A549 (cell line): ENCODE results near the gene ARPP21.

Experiments used
- BHLHE40 ChIP-seq: IDR thresholded peaks from 2 replicates; pipeline ENCODE4 v1.6.1; 2012; ENCODE audit warnings: low read depth, low read length, inconsistent platforms
- CEBPB ChIP-seq, 2 experiments: fragments of >200 bp in 1 of 2; sonication (Bioruptor Twin) in 1 of 2; formaldehyde crosslinking in 1 of 2; IDR thresholded peaks; 2 replicates each; pipeline ENCODE4 v1.6.1; 2012 to 2016
- KDM5A ChIP-seq: fragments of 200-600 bp; sonication (generic); IDR thresholded peaks from 2 replicates; pipeline ENCODE4 v1.6.1; 2016; ENCODE audit warnings: antibody characterized with exemption, mild to moderate bottlenecking
- MAFK ChIP-seq: fragments of 450-650 bp; IDR thresholded peaks from 2 replicates; pipeline ENCODE4 v1.6.1; 2014; ENCODE audit not compliant: partially characterized antibody
- POLR2A ChIP-seq: IDR thresholded peaks from 2 replicates; pipeline ENCODE4 v1.6.1; 2012; ENCODE audit warnings: mild to moderate bottlenecking, low read length
- SMC3 ChIP-seq: fragments of >200 bp; sonication (Bioruptor Twin); formaldehyde crosslinking; IDR thresholded peaks from 3 replicates; pipeline ENCODE4 v1.6.1; 2018; ENCODE audit warnings: inconsistent platforms
- TP53 ChIP-seq: fragments of 250-450 bp; sonication (Bioruptor Pico); IDR thresholded peaks from 2 replicates; pipeline ENCODE4 v1.5.0; 2021; ENCODE audit warnings: mild to moderate bottlenecking, moderate library complexity
- ZC3H11A ChIP-seq: fragments of 450-650 bp; IDR thresholded peaks from 2 replicates; pipeline ENCODE4 v1.6.1; 2014; ENCODE audit warnings: antibody characterized with exemption, mild to moderate bottlenecking
- TF ChIP-seq, protein P1 (sequence below): fragments of >200 bp; sonication (Bioruptor Twin); formaldehyde crosslinking; IDR thresholded peaks from 3 replicates; pipeline ENCODE4 v1.5.1; 2016
- TF ChIP-seq, protein P2 (sequence below): fragments of 200-600 bp; sonication (generic); IDR thresholded peaks from 2 replicates; pipeline ENCODE4 v1.6.1; 2016; ENCODE audit warnings: antibody characterized with exemption, mild to moderate bottlenecking, moderate library complexity
- TF ChIP-seq, protein P3 (sequence below): fragments of 250-450 bp; sonication (Bioruptor Pico); IDR thresholded peaks from 2 replicates; pipeline ENCODE4 v1.5.0; 2021; ENCODE audit warnings: mild to moderate bottlenecking, moderate library complexity, borderline replicate concordance

DNA sequence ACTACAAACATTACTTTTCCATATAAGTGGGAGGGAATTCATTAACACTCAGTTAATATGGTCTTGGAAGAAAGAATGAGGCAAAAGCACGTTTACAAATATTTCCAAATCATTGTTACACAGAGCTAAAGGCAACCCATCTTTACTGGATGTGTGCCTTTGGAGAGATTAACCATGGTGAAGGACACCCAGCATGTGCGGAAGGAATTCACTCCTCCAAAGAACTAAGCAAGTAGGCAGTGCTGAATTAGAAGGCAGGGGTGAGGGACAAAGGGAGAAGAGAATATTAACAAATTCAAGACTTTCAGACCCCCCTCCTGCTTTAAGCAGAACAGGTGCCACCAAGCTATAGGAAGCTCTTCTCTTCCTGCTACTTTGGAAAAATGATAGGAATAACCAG lies 10.1 kb downstream of the ARPP21 start:
- TF ChIP-seq ZC3H11A (no peak), SMC3 (no peak), KDM5A (no peak), TP53 (CRISPR knock-in tag) (no peak), CEBPB (IDR thresholded peaks at IDR 0.05) (no peak), POLR2A (no peak), MAFK (no peak), BHLHE40 (no peak)
- TF ChIP-seq, protein P1, sequence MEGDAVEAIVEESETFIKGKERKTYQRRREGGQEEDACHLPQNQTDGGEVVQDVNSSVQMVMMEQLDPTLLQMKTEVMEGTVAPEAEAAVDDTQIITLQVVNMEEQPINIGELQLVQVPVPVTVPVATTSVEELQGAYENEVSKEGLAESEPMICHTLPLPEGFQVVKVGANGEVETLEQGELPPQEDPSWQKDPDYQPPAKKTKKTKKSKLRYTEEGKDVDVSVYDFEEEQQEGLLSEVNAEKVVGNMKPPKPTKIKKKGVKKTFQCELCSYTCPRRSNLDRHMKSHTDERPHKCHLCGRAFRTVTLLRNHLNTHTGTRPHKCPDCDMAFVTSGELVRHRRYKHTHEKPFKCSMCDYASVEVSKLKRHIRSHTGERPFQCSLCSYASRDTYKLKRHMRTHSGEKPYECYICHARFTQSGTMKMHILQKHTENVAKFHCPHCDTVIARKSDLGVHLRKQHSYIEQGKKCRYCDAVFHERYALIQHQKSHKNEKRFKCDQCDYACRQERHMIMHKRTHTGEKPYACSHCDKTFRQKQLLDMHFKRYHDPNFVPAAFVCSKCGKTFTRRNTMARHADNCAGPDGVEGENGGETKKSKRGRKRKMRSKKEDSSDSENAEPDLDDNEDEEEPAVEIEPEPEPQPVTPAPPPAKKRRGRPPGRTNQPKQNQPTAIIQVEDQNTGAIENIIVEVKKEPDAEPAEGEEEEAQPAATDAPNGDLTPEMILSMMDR, result no peak
- TF ChIP-seq, protein P2, sequence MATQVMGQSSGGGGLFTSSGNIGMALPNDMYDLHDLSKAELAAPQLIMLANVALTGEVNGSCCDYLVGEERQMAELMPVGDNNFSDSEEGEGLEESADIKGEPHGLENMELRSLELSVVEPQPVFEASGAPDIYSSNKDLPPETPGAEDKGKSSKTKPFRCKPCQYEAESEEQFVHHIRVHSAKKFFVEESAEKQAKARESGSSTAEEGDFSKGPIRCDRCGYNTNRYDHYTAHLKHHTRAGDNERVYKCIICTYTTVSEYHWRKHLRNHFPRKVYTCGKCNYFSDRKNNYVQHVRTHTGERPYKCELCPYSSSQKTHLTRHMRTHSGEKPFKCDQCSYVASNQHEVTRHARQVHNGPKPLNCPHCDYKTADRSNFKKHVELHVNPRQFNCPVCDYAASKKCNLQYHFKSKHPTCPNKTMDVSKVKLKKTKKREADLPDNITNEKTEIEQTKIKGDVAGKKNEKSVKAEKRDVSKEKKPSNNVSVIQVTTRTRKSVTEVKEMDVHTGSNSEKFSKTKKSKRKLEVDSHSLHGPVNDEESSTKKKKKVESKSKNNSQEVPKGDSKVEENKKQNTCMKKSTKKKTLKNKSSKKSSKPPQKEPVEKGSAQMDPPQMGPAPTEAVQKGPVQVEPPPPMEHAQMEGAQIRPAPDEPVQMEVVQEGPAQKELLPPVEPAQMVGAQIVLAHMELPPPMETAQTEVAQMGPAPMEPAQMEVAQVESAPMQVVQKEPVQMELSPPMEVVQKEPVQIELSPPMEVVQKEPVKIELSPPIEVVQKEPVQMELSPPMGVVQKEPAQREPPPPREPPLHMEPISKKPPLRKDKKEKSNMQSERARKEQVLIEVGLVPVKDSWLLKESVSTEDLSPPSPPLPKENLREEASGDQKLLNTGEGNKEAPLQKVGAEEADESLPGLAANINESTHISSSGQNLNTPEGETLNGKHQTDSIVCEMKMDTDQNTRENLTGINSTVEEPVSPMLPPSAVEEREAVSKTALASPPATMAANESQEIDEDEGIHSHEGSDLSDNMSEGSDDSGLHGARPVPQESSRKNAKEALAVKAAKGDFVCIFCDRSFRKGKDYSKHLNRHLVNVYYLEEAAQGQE, result no peak
- TF ChIP-seq, protein P3, sequence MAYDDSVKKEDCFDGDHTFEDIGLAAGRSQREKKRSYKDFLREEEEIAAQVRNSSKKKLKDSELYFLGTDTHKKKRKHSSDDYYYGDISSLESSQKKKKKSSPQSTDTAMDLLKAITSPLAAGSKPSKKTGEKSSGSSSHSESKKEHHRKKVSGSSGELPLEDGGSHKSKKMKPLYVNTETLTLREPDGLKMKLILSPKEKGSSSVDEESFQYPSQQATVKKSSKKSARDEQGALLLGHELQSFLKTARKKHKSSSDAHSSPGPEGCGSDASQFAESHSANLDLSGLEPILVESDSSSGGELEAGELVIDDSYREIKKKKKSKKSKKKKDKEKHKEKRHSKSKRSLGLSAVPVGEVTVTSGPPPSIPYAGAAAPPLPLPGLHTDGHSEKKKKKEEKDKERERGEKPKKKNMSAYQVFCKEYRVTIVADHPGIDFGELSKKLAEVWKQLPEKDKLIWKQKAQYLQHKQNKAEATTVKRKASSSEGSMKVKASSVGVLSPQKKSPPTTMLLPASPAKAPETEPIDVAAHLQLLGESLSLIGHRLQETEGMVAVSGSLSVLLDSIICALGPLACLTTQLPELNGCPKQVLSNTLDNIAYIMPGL (CRISPR knock-in tag), result no peak
